H1 (cell line): Measurements from ENCODE around the gene GNGT2.

ENCODE experiments used
- CHD1 ChIP-seq: IDR thresholded peaks from 2 replicates; pipeline ENCODE4 v1.6.1; 2012; ENCODE audit warnings: low read depth, low read length, improper control_type of control experiment
- CTCF ChIP-seq, 3 experiments: IDR thresholded peaks; 1 replicate in 2 of 3; 2 replicates in 1 of 3; pipeline versions ENCODE4 v1.5.1 to v1.6.1; 2011; ENCODE audit warnings: low read length in 3 of 3, mild to moderate bottlenecking in 3 of 3, inconsistent platforms in 2 of 3, low read depth in 1 of 3, moderate library complexity in 1 of 3; ENCODE audit not compliant: insufficient read depth in 1 of 3; ENCODE audit errors: control extremely low read depth in 1 of 3
- POLR2A ChIP-seq, 2 experiments: IDR thresholded peaks; 1 replicate in 1 of 2; 2 replicates in 1 of 2; pipeline ENCODE4 v1.6.1; 2011; ENCODE audit warnings: low read depth in 2 of 2, low read length in 2 of 2, mild to moderate bottlenecking in 2 of 2; ENCODE audit errors: control extremely low read depth in 1 of 2
- SUZ12 ChIP-seq: fragments of 200-600 bp; sonication (generic); IDR thresholded peaks from 2 replicates; pipeline ENCODE4 v1.6.1; 2012; ENCODE audit warnings: mild to moderate bottlenecking, inconsistent platforms, low read length, moderate library complexity, mixed read lengths
- YY1 ChIP-seq: IDR thresholded peaks from 2 replicates; pipeline ENCODE4 v1.6.1; 2011; ENCODE audit warnings: low read depth, mild to moderate bottlenecking, low read length

- TF ChIP-seq YY1 (no peak), CHD1 (no peak), POLR2A (IDR thresholded peaks at IDR 0.05; ENCODE audit: control extremely low read depth in 1 of 2, low read depth in 2 of 2, low read length in 2 of 2) (no peak), CTCF (IDR thresholded peaks at IDR 0.05; ENCODE audit: control extremely low read depth in 1 of 3, insufficient read depth in 1 of 3, low read depth in 1 of 3, low read length in 3 of 3) (no peak), SUZ12 (no peak)
Observed at GRCh38 chr17:49195751-49196150, 14.6 kb downstream of the GNGT2 start.
